ENCODE results near the gene ERVH48-1.

DNA sequence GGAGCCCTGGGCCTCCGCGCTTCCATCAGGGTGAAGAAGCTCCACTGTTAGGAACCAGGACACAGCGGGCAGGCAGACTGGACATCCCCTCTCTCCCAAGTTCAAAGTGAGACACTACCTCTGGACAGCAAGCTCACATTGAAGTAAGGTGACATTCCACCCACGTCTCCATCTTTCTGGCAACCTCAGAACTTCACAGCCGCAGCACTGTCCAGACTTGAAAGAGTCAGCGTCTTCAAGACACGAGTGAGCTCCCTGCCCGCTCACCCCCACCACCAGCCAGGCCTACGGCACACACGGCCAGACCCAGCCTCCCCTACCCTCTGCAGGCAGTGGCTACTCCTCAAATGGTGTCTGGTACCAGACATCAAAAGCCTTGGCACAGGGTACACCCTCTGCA, 57.2 kb downstream of the ERVH48-1 start:
- TF ChIP-seq POLR2A (IDR thresholded peaks at IDR 0.05; ENCODE audit: low read depth, low read length) (no peak), EZH2 (IDR thresholded peaks at IDR 0.05; ENCODE audit: borderline replicate concordance, low read depth, low read length, severe bottlenecking) (no peak), JUN (IDR thresholded peaks at IDR 0.05; ENCODE audit: borderline replicate concordance, insufficient read depth, insufficient read length, low read depth) (no peak), FOS (IDR thresholded peaks at IDR 0.05; ENCODE audit: borderline replicate concordance, insufficient read depth, low read length) (no peak), GATA2 (IDR thresholded peaks at IDR 0.05; ENCODE audit: insufficient read depth, insufficient read length, low read depth, low read length) (no peak)
- TF ChIP-seq, protein P1, sequence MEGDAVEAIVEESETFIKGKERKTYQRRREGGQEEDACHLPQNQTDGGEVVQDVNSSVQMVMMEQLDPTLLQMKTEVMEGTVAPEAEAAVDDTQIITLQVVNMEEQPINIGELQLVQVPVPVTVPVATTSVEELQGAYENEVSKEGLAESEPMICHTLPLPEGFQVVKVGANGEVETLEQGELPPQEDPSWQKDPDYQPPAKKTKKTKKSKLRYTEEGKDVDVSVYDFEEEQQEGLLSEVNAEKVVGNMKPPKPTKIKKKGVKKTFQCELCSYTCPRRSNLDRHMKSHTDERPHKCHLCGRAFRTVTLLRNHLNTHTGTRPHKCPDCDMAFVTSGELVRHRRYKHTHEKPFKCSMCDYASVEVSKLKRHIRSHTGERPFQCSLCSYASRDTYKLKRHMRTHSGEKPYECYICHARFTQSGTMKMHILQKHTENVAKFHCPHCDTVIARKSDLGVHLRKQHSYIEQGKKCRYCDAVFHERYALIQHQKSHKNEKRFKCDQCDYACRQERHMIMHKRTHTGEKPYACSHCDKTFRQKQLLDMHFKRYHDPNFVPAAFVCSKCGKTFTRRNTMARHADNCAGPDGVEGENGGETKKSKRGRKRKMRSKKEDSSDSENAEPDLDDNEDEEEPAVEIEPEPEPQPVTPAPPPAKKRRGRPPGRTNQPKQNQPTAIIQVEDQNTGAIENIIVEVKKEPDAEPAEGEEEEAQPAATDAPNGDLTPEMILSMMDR (IDR thresholded peaks at IDR 0.05; ENCODE audit: extremely low read depth in 1 of 2, insufficient read depth in 1 of 2, low read depth in 1 of 2, low read length in 2 of 2): no peak
- TF ChIP-seq, protein P2, sequence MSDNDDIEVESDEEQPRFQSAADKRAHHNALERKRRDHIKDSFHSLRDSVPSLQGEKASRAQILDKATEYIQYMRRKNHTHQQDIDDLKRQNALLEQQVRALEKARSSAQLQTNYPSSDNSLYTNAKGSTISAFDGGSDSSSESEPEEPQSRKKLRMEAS (IDR thresholded peaks at IDR 0.05; ENCODE audit: insufficient read depth, insufficient read length): no peak
